Hematopoietic multipotent progenitor cell treated with erythropoietin and hydrocortisone succinate and interleukin-3 and kit ligand, for 4 days (in vitro differentiated cells): ENCODE results near the gene IQCH.

Experiments used
- DNase-seq: peaks from one replicate; pipeline ENCODE4 v3.0.0-alpha.2; 2015

IQCH gene

DNA sequence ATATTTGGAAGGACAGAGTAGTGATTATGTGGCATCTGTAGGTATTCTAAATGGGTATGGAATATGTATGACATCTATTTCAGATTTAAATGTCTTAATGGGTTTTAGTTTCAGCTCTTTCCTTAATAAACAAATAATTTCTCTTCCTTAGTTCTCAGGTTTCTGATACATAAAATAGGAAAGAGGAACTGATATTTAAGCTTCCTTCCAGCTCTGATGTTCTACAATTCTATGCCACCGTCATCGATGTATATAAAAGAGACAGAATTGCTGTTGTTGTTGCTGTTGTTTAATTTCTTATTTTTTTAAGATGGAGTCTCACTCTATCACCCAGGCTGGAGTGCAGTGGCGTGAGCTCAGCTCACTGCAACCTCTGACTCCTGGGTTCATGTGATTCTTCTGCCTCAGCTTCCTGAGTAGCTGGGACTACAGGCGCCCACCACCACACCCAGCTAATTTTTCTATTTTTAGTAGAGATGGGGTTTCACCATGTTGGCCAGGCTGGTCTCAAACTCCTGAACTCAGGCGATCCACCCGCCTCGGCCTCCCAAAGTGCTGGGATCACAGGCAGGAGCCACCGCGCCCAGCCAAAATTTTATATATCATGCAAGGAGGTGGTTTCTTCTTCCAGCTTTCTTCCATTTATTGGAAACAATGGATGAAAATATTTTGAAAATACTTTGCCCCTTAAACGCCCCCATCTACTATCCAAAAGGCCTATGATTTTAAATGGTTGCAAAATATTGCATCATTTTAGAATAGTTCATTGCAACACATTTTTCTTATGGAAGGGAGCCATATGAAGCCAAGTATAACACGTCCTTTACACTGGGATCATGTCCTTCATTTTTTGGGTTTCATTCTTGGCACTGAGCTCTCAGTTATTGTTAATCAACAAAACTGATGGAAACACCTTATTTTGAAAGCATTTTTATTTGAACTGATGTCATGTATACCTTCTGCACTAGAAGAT, 252.5 kb downstream of the IQCH start:
- DNase-seq = no peak

DNA sequence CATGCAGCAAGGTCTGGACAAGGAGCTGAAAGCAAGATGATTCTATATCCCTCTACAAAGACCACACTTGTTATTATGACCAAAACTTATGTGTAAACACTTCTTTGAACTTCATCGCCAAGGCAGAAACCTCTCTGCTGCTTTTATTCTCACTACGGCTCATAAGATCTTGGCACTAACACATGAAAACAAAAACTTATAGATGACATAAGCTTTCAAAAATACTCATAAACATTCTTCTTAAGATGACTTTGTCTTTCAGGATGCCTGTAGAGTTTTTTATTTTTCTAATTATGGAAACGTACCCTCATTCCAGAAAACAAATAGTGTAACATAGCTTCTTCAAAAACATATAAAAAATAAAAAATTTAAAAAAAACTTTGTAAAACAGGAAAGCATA, 253.8 kb downstream of the IQCH start:
- DNase-seq = no peak

DNA sequence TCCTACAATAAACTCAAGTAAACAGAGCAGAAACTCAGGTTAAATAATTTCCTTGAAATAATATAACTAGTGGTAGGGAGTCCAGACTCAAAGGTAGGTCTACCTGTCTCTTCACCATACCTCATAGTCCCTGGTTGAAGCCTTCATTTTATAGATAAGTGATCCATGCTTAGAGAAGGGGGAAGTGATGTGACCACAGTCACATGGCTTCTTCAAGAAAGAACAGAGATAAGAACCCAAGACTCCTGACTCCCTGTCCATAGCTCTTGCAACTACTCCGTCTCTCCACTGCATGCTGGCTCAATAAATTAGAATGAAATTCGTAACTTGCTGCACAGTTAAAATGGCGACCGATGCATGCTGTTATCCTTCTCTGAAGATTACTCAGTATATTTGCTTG, 255.3 kb downstream of the IQCH start:
- peak; percentile 84 for DNase-seq

DNA sequence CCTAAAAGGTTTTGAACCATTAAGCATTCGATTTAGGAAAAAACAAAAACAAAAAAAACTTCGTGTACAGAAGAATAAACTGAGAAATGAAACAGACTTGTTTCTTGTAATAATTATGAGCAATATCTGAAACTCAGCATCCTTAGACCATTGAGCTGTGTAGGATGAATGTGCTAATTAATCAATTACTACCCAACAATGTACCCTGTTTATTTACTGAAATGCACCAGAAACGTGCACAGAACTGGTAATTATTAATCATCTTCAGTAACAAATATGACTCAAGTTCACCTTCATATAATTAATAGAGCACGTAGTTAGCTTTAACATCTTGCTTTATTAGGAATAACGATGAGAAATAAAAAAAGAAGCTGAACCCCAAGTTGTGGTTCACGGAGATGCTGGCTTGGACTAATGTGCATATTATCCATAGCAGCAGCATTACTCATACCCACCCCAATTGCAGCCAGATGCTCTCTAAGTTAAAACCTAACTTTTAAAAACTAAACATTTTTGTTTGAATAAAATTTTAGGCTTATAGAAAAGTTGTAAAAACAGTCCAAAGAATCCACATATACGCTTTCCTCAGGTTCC, 256.1 kb downstream of the IQCH start:
- DNase-seq = no peak

DNA sequence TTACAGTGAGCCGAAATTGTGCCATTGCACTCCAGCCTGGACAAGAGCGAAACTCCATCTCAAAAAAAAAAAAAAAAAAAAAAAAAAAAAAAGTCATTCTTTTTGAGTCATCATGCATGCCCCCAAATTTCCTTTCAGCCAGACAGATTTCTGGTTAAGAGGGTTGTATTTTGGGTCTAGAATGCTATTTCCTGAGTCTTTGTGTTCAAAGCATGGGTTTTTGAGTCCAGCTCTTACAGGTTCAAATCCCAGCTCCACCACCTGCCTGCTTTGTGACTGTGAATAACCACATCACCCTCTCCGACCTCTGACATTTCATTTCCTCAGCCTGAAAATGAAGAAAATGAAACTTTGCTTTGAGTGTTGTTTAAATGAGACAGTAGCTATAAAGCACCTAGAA, 257.0 kb downstream of the IQCH start:
- no peak for DNase-seq

DNA sequence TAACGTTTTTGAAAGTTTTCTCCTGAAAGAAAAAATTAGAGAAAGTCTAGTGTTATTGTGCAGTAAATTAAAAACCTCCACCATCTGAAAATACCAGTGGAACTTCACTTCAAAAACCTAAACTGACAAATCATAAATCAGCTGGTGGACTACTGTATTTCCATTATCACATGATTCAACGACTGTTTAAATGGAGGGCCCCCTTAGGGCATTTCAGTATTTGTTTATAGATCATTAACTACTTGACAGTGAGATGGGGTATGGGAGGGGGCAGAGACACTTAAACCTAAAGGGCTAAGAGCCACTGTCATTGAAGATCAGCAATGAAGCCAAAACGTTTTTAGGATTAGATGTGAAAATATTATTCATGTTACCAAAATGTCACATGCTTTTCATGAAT, 257.6 kb downstream of the IQCH start:
- DNase-seq = no peak

DNA sequence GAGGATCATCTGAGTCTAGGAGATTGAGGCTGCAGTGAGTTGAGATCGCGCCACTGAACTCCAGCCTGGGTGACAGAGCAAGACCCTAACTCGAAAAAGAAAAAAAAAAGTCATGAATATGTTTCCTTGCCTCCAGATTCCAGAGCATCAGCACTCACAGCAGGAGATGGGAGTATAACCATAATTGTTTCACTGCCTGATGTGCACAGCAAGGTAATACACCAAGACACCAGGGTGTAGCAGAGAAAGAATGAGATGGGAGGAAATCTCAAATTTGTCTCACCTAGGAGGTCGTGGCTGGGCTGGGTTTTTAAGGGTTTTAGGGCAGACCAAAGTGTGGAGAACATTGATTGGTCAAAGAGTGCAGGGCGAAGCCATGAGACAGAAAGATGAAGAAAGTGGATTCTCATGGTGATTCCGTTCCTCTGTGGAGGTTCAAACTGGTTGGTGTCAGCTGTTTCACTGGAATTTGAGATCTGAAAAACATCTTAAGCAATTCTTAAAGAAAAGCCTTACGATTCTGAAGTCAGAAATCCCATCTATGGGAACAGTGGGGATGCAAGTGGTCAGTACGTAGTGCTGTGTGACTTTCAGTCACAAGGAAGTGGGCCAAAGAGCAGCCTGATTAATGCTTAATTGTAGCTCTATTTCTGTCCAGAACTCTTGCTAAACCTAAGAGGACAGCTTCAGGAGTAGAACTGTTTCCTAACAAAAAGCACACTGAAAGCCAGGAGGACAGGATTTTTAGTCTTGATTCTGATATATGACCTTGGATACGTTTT, 258.5 kb downstream of the IQCH start:
- DNase-seq = no peak

DNA sequence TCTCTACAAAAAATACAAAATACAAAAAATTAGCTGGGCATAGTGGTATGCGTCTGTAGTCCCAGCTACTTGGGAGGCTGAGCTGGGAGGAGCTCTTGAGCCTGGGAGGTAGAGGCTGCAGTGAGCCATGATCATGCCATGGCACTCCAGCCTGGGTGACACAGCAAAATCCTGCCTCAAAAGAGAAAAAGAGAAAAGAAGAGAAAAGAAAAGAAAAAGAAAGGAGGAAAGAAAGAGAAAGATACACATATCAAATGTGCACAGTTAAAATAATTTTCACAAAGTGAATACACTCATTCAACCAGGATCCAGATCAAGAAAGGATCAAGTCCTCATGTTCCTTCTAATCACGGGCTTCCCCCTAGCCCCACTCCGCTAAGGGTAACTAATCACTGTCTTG, 260.5 kb downstream of the IQCH start:
- no peak for DNase-seq

DNA sequence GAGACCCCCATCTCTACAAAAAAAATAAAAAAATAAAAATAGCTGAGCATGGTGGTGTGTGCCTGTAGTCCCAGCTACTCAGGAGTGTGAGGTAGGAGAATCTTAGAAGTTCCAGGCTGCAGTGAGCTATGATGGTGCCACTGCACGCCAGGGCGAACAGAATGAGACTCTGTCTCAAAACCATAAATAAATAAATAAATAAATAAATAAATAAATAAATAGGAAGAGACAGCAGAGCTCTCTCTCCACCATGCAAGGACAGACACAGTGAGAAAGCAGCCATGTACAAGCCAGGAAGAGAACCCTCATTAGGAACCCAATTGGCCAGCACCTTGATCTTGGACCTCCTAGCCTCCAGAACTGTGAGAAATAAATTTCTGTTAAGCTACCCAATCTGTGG, 261.0 kb downstream of the IQCH start:
- DNase-seq = no peak

DNA sequence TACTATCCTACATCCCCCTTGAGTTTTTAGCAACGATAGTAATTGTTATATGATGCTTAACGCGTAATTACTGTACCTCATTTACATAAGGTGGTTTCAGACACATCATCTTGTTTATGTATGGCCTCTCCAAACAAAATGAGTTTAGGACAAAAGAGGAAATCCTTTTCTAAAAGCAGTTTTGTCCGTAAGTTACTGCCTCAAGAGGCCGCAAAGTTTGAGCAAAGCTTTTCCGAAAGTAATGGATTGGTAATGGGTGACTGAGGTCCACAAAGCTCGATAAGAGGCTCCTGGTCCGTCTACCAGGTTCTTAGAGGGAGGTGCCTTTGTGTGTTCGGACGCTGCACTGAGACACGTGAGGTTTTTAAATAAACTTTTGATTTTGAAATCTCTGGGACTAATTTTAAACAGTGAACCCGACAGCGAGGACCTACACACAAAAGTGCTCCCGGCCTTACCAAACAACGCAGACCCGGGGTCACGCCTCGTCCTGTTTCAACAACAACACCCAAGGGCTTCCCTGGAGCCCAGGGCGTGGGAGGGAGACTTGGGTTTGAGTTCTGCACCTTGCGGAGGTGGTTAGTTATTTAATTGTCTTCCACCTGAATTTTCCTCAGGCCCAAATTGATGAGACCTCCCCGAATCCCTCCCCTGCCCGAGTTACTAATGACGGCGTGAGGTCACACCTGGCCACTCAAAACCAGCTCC, 265.9 kb downstream of the IQCH start:
- DNase-seq = peak; percentile 60

DNA sequence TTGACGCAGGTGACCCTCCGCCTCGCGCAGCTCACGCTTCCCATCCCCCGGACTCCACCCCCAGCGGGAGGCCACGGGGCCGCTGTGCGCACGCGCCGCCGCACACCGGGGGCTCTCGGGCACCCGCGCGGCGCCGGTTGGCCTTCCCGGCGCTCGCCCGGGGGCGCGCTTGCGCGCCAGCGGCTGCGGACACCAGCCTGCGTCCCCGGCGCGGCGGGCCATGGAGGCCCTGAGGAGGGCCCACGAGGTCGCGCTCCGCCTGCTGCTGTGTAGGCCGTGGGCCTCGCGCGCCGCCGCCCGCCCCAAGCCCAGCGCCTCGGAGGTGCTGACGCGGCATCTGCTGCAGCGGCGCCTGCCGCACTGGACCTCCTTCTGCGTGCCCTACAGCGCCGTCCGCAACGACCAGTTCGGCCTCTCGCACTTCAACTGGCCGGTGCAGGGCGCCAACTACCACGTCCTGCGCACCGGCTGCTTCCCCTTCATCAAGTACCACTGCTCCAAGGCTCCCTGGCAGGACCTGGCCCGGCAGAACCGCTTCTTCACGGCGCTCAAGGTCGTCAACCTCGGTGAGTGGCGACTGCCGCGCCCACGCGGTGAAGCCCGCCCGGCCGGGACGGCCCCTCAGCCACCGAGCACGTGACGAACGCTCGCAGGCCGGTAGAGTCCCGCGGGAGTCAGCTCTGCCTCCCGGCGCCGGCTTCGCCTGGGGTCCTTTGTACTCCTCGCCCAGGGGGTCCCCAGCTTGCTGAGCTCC, 266.6 kb downstream of the IQCH start, which contains the start of gene C15orf61:
Gene C15orf61 (plus strand): TSS at position 103 of the 754 bp plus-strand sequence. CDS start 118 bp downstream, at position 221.
- DNase-seq = peak; percentile 93

DNA sequence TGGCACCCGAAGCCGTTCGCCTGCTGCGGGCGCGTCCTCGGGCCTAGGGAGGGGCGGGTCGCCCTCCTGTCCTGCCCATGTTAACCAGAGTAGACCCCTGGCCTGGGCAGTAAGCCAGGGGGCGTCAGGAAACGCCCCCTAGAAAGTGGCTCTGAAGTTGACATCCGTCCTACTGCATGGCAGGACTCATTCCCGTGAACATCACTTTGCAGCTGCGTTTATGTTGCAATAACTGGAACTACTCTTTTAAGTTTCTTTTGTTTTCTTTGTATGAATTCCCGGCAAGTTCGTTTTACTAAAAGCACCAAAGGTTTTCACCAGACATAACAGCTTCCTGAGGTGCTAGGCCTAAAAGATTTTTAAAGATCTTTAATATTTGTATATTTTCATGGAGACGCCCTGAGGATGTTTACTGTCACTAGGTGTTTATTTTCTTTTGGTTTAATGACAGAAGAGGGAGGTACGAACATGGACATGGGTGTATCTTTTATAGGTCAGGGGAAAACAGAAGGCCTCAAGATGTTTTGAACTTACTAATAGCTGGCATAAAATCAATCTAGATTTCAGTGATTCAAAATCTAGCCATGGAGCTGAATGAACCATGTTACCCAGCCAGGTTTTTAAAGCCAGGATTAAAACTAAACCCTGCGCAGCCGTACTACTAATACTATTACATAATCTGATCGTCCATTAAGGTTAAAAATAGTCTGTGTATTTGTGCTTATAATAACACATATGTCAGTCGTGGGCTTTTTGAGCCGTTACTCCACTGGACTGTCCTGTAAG, 267.4 kb downstream of the IQCH start:
- DNase-seq = peak; percentile 38

DNA sequence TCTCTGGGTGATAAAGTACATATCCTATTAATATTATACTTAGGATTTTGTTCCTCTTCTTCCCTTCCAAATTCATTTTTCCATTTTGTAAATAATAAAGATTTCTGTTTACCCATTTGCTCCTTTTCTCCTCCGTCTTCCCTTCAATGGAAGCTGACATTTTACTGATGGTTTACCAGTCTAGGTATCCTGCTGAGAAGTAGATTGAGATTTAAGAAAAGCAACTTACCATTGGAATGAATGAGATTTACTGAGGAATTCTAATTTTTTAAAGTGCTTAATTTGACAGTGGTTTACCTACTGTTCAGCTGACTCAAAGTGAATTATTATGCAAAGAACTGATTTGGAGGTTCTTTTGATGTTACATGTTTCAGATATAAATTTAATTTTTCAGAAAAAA, 268.7 kb downstream of the IQCH start:
- DNase-seq = no peak

DNA sequence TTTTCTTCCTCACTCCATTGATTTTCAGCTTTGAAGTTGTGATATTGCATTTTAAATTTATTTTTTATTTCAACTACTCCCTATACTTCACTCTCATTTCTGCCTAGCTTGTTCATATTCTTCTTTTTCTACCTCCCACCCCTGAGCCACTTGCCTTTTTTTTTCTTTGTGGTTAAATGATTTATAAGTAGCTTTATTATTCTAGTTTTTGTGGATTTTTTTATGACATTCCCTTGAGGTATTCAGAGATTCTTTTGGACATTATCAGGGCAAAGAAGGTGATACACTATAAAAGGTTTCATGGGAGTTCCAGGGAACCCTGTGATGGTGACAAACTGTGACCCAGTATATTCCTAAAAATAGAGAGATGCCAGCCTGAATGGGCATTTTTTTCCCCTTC, 269.6 kb downstream of the IQCH start:
- DNase-seq = no peak

DNA sequence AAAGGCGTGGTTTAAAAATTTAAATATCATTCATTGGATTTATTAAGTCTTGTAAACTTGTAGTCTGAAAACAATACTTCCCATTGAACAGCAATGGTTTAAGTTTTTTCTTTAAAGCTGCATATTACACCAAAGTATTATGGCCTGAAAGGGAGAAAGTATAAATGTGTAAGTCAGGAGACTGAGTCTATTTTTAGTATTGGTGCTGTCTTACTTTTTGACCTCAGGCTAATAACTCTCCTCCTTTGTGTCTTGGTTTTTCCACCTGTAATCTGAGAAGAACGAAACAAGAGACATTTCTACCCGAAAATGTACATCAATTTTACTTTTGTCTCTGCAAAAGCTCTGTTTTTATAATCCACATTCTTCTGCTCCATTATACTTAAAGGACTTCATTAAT, 273.9 kb downstream of the IQCH start:
- no peak for DNase-seq

DNA sequence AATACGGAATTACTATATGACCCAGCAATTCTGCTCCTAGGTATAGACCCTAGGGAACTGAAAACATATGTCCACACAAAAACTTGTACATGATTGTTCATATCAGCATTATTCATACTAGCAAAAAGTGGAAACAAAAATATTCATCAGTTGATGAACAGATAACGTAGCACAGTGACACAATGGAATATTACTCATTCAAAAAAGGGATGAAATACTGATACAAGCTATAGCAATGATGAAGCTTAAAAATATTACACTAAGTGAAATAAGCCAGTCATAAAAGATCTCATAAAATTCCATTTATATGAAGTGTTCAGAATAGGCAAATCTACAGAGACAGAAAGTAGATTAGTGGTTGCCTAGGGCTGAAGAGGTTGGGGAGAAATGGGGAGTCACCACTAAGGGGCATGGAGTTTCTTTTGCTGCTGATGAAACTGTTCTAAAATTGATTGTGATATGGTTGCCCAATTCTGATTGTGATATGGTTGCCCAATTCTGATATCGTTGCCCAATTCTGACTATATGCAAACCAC, 276.9 kb downstream of the IQCH start:
- peak; percentile 14 for DNase-seq

DNA sequence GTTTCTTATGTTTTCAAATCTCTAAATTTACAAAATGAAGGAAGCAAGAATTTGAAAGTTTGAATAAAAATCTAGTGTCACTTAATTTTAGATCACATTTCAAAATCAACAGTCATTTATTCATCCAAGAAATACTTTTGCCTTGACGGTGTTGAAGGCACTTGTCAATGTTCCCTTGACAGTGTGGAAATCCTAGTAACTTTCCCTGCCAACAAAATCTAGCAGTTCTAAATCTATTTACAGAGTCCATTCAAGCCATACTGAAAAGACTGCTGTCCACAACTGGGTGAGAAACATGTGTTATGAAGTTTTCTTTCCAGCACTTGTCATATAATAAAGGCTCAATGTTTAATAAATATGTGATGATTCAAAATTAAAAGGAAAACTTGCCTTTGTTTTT, 279.3 kb downstream of the IQCH start:
- DNase-seq = no peak

DNA sequence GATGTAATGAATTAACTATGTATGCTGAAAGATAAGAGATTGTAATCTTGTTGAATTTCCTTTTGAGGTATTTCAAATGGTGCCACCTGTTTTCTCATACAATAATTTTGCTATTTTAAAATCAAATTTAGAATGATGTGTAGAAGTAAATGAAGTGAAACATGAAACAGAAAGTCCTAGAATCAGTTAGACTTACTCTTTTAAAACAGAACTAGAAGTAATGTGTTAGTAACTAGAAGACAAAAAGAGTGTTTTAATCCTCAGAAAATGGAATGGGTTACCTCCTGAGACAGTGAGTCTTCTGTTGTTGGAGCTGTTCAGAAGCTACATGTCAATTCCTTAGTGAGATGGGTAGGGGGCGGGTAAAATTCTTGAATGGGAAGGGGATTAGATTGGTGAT, 279.8 kb downstream of the IQCH start:
- no peak for DNase-seq

DNA sequence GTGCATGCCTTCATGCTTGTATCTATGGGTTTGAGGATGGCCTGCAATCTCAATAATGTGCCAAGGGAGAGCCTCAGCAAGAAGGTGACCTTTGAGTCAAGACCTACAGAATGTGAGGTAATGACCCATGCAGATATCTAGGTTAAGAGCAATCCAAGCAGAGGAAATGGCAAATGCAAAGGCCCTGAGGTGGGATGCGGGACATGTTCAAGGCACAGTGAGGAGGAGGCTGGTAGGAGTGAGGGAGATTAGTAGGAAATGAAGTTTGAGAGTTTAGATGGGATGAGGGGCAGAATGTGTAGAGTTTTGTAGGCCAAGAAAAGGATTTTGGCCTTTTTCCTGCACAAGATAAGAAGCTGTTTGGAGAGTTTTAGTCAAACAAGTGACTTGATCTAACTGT, 283.2 kb downstream of the IQCH start:
- DNase-seq = no peak

DNA sequence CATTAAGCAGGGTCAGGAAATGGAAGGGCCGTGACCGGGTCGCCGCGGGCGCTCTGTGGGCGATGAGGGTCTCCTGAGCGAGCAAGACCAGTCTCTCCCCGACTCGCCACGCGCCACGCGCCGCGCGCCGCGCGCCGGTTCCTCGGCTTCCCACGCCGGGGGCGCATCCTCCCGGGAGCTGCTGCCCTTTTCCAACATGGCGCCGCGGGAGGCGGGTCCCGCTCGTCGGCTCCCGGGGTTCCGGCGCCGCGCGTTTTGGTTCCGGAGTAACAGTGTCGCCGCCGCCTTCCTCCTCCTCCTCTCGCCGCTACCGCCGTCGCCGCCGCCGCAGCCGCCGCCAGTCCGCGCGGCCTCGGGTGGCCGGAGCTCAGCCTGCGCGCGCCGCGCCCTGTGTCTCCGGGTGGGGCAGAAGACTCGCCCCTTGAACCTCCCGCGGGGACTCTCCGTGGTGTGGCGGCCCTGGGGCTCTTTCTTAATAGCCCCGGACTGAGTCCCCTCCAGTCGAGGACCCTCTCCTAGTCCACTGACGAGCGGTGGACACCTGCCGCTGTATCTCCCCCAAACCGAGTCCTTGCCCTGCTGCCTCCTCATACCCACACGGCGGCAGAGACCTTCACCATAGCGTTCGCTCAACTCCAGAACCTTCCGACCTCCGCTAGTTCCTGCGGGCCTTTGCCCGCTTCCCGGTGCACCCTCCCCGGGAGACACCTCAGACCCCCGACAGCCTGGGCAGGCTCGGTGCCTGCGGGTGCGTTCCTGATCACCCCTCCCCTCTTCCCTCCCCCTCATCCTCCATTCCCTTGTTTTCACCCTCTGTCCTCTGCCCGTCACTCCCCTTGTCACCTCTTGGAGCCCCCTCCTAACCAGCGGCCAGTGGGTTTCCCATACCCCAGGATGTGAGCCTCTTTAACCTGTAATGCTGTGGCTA, 288.1 kb downstream of the IQCH start, which contains the start of gene MAP2K5:
Gene MAP2K5 (plus strand): TSS at position 284 of the 928 bp plus-strand sequence. CDS start 633 bp downstream, at position 917.
- DNase-seq = peak; percentile 93
